Esophagus squamous epithelium (tissue), 4 donors: ENCODE data around the gene DGUOK.
"Not testable (repeated sequence)": the region's sequence is repeated elsewhere in the genome, so short reads cannot be mapped to it uniquely, and the experiment has no call there.

ENCODE experiments used
- CTCF ChIP-seq, 6 experiments: fragments of 450-650 bp in 4 of 6; fragments of 200-600 bp in 2 of 6; sonication (generic) in 2 of 6; IDR thresholded peaks; one replicate each; pipeline ENCODE4 v1.5.1; 2016 to 2019; ENCODE audit warnings: antibody characterized with exemption in 6 of 6, mild to moderate bottlenecking in 4 of 6, moderate library complexity in 4 of 6
- POLR2A ChIP-seq, 4 donors: fragments of 450-650 bp; IDR thresholded peaks; one replicate each; pipeline ENCODE4 v1.6.1; 2017; ENCODE audit warnings: antibody characterized with exemption in 4 of 4, mild to moderate bottlenecking in 4 of 4, moderate library complexity in 3 of 4

GRCh38 chr2:73877984-73878383, 48.7 kb upstream of the DGUOK start:
- not testable (repeated sequence) for TF ChIP-seq POLR2A, CTCF (IDR thresholded peaks at IDR 0.05)
